22Rv1 (cell line): ENCODE data around the gene ZNF225.

Experiments
- CTCF ChIP-seq: fragments of 450-650 bp; IDR thresholded peaks from 2 replicates; pipeline ENCODE4 v1.5.1; 2017; ENCODE audit warnings: mild to moderate bottlenecking
- ZFX ChIP-seq: fragments of 450-650 bp; IDR thresholded peaks from 2 replicates; pipeline ENCODE4 v1.6.1; 2017; ENCODE audit warnings: antibody characterized with exemption, borderline replicate concordance

- TF ChIP-seq CTCF (no peak), ZFX (no peak)
Observed at GRCh38 chr19:44164673-44165512, 51.7 kb downstream of the ZNF225 start, which contains the start of gene ZNF226.
